Liver (tissue), 9 donors: ENCODE data around the gene LTO1. TPM values are rescaled to one million over a fixed set of nuclear protein-coding genes. Genes with fewer than 3 reads are reported as not detected.

Source experiments
- DNase-seq: peaks from one replicate; pipeline ENCODE4 v3.0.0-alpha.2; 2017; ENCODE audit warnings: low spot score
- H3K27ac ChIP-seq, 2 donors: one replicate each; pipeline ENCODE4 v1.7.0; 2013; ENCODE audit warnings: inconsistent platforms in 2 of 2, low read length in 2 of 2, control low read depth in 1 of 2, low read depth in 1 of 2, mild to moderate bottlenecking in 1 of 2
- H3K27me3 ChIP-seq, 4 donors: one replicate each; pipeline versions ENCODE4 v1.6.1 to v1.7.0; 2013; ENCODE audit warnings: low read length in 3 of 4, inconsistent platforms in 1 of 4, mild to moderate bottlenecking in 1 of 4, moderate library complexity in 1 of 4; ENCODE audit not compliant: control insufficient read depth in 4 of 4, insufficient read depth in 4 of 4
- H3K36me3 ChIP-seq, 4 donors: one replicate each; pipeline versions ENCODE4 v1.6.1 to v1.7.0; 2013; ENCODE audit warnings: low read length in 3 of 4, mild to moderate bottlenecking in 3 of 4, low read depth in 1 of 4, moderate library complexity in 1 of 4; ENCODE audit not compliant: control insufficient read depth in 4 of 4, insufficient read depth in 3 of 4
- H3K4me1 ChIP-seq, 4 donors: one replicate each; pipeline versions ENCODE4 v1.6.1 to v1.7.0; 2013; ENCODE audit warnings: low read length in 3 of 4, mild to moderate bottlenecking in 3 of 4, moderate library complexity in 1 of 4; ENCODE audit not compliant: control insufficient read depth in 4 of 4, insufficient read depth in 4 of 4
- H3K4me3 ChIP-seq, 3 donors: one replicate each; pipeline versions ENCODE4 v1.6.1 to v1.7.0; 2013; ENCODE audit warnings: low read length in 3 of 3, control low read depth in 1 of 3, low read depth in 1 of 3, mild to moderate bottlenecking in 1 of 3
- H3K9ac ChIP-seq, 2 donors: one replicate each; pipeline ENCODE4 v1.7.0; 2013; ENCODE audit warnings: low read length in 2 of 2, mild to moderate bottlenecking in 2 of 2, moderate library complexity in 2 of 2, control low read depth in 1 of 2, low read depth in 1 of 2
- H3K9me3 ChIP-seq, 4 donors: one replicate each; pipeline versions ENCODE4 v1.6.1 to v1.7.0; 2013; ENCODE audit warnings: low read length in 3 of 4; ENCODE audit not compliant: control insufficient read depth in 4 of 4
- ATF3 ChIP-seq: IDR thresholded peaks from 2 replicates; pipeline ENCODE4 v1.6.1; 2016; ENCODE audit warnings: antibody characterized with exemption
- CTCF ChIP-seq: fragments of 150-350 bp; IDR thresholded peaks from 2 replicates; pipeline ENCODE4 v1.5.1; 2017; ENCODE audit warnings: improper control_type of control experiment, low read depth, low read length; ENCODE audit not compliant: missing input control
- EGR1 ChIP-seq, 2 donors: IDR thresholded peaks; 2 replicates each; pipeline ENCODE4 v1.6.1; 2016 to 2018; ENCODE audit warnings: antibody characterized with exemption in 2 of 2, low read depth in 2 of 2
- FOXA1 ChIP-seq: IDR thresholded peaks from 2 replicates; pipeline ENCODE4 v1.6.1; 2016; ENCODE audit warnings: antibody characterized with exemption
- FOXA2 ChIP-seq: IDR thresholded peaks from 2 replicates; pipeline ENCODE4 v1.6.1; 2016; ENCODE audit warnings: antibody characterized with exemption
- GABPA ChIP-seq, 2 donors: IDR thresholded peaks in 1 of 2; conservative IDR thresholded peaks in 1 of 2; 2 replicates each; pipeline ENCODE4 v1.6.1; 2016; ENCODE audit warnings: antibody characterized with exemption in 2 of 2, mild to moderate bottlenecking in 1 of 2, moderate library complexity in 1 of 2
- HNF4A ChIP-seq, 2 donors: conservative IDR thresholded peaks; 2 replicates each; pipeline ENCODE4 v1.6.1; 2016; ENCODE audit warnings: antibody characterized with exemption in 2 of 2, mild to moderate bottlenecking in 2 of 2
- HNF4G ChIP-seq: IDR thresholded peaks from 2 replicates; pipeline ENCODE4 v1.6.1; 2016; ENCODE audit warnings: antibody characterized with exemption
- JUND ChIP-seq, 2 donors: IDR thresholded peaks; 2 replicates each; pipeline ENCODE4 v1.6.1; 2016; ENCODE audit warnings: antibody characterized with exemption in 2 of 2
- MAX ChIP-seq: IDR thresholded peaks from 2 replicates; pipeline ENCODE4 v1.6.1; 2016; ENCODE audit warnings: antibody characterized with exemption
- NR2F2 ChIP-seq: IDR thresholded peaks from 2 replicates; pipeline ENCODE4 v1.6.1; 2016; ENCODE audit warnings: antibody characterized with exemption
- RAD21 ChIP-seq, 2 donors: IDR thresholded peaks; 2 replicates each; pipeline ENCODE4 v1.6.1; 2016; ENCODE audit warnings: antibody characterized with exemption in 2 of 2, mild to moderate bottlenecking in 2 of 2
- REST ChIP-seq: IDR thresholded peaks from 2 replicates; pipeline ENCODE4 v1.6.1; 2016; ENCODE audit warnings: antibody characterized with exemption, mild to moderate bottlenecking
- RXRA ChIP-seq, 2 donors: IDR thresholded peaks; 2 replicates each; pipeline ENCODE4 v1.6.1; 2017 to 2018; ENCODE audit warnings: antibody characterized with exemption in 2 of 2, mild to moderate bottlenecking in 1 of 2
- SP1 ChIP-seq: IDR thresholded peaks from 2 replicates; pipeline ENCODE4 v1.6.1; 2018; ENCODE audit warnings: antibody characterized with exemption, mild to moderate bottlenecking
- TAF1 ChIP-seq: conservative IDR thresholded peaks from 2 replicates; pipeline ENCODE4 v1.6.1; 2016; ENCODE audit warnings: antibody characterized with exemption, mild to moderate bottlenecking
- YY1 ChIP-seq: IDR thresholded peaks from 2 replicates; pipeline ENCODE4 v1.6.1; 2016; ENCODE audit warnings: antibody characterized with exemption, mild to moderate bottlenecking
- ZBTB33 ChIP-seq: IDR thresholded peaks from 2 replicates; pipeline ENCODE4 v1.6.1; 2016; ENCODE audit warnings: antibody characterized with exemption
- WGBS: extraction: QIAGEN DNeasy Blood & Tissue Kit; methylation state at CpG from one replicate; pipeline ENCODE4 v1.1.7; 2013; 5-methylcytosine and 5-hydroxymethylcytosine counted together
- polyA plus RNA-seq, 2 donors: library from polyadenylated mRNA; stranded (reverse) in 1 of 2; unstranded in 1 of 2; fragments of 200-250 nt in 1 of 2; fragments of >200 nt in 1 of 2; fragmentation: Nextera tagmentation in 1 of 2; extraction: Ambion mirVana in 1 of 2; gene quantifications; one replicate each; pipeline versions ENCODE4 v1.2.1 to v1.2.3, GENCODE V29; 2013 to 2015
- total RNA-seq, 2 donors: library from RNA; depleted of rRNA; stranded (reverse); fragments of >200 nt; gene quantifications; one replicate each; pipeline ENCODE4 v1.2.3, GENCODE V29; 2014
- donor health status: healthy.
- donor health status: healthy.
- donor health status: healthy.
- donor health status: healthy.
- donor health status: healthy.

The LTO1 gene
- total and polyA plus RNA-seq, 4 donors, result 4.9 to 12.3 (median 7.3) TPM

GRCh38 chr11:69707176-69707575 lies 32.0 kb upstream of the LTO1 start:
- TF ChIP-seq HNF4A (conservative IDR thresholded peaks at IDR 0.05) (no peak), FOXA1 (no peak), JUND (IDR thresholded peaks at IDR 0.05) (no peak), EGR1 (IDR thresholded peaks at IDR 0.05; ENCODE audit: low read depth in 2 of 2) (no peak), RXRA (IDR thresholded peaks at IDR 0.05) (no peak), NR2F2 (no peak), HNF4G (no peak), ATF3 (no peak), CTCF (no peak), YY1 (no peak), RAD21 (IDR thresholded peaks at IDR 0.05) (no peak), REST (no peak), GABPA (IDR thresholded peaks at IDR 0.05 in 1 of 2, conservative IDR thresholded peaks at IDR 0.05 in 1 of 2) (no peak), FOXA2 (no peak), TAF1 (no peak), SP1 (no peak), ZBTB33 (no peak), MAX (no peak)
- H3K27ac ChIP-seq, result no peak overlapping the region
- H3K4me3 ChIP-seq, result no peak overlapping the region
- WGBS, result 74% methylated on average over 7 of the region's 7 CpGs
- peaks cover 0 to 13% (median 5%) of the 10 kb centered on the region in 4 donors for H3K4me1 ChIP-seq
- H3K9ac ChIP-seq, result no peak overlapping the region
- no peak for DNase-seq
- H3K36me3 ChIP-seq, result no peaks in the 10 kb centered on the region
- no peaks in the 10 kb centered on the region for H3K9me3 ChIP-seq
- peaks cover 0 to 16% (median 2%) of the 10 kb centered on the region in 4 donors for H3K27me3 ChIP-seq
